GM18858 (cell line): Measurements from ENCODE around the gene TWSG1.

Experiments
- ATAC-seq: cut with Tn5 transposase; IDR thresholded peaks from one replicate; pipeline ENCODE4 v1.9.1; 2021; ENCODE audit not compliant: unreplicated experiment

The TWSG1 gene

GRCh38 chr18:9334329-9334972, at the start of gene TWSG1:
Gene TWSG1 (plus strand): TSS chr18:9334773. CDS start chr18:9337230, 2,457 bp downstream.
- peak; percentile 45 for ATAC-seq

DNA sequence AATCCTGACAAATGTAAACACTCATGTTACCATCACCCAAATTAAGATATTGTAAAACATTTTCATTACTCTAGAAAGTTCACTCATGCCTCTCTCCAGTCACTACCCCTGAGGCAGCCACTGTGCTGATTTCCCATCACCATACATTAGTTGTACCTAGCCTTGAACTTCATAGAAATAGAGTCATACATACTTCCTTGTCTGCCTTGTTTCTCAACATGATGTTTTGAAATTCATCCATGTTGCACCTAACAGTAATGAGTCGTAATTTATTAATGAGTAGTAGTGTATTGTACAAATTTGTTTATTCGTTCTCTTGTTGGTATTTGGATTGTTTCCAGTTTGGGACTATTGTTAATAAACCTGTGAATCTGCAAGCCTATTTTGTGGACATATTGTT, 49.0 kb upstream of the TWSG1 start:
- ATAC-seq: no peak

GRCh38 chr18:9287036-9287435, 47.5 kb upstream of the TWSG1 start:
- no peak for ATAC-seq

- ATAC-seq: no peak
Measured at GRCh38 chr18:9289698-9290097, 44.9 kb upstream of the TWSG1 start.

- no peak for ATAC-seq
Measured at GRCh38 chr18:9290156-9290555, 44.4 kb upstream of the TWSG1 start.

GRCh38 chr18:9292047-9292446, 42.5 kb upstream of the TWSG1 start:
- ATAC-seq: no peak

- no peak for ATAC-seq
Measured at GRCh38 chr18:9293948-9294347, 40.6 kb upstream of the TWSG1 start.

GRCh38 chr18:9296233-9297006, 38.2 kb upstream of the TWSG1 start:
- no peak for ATAC-seq

GRCh38 chr18:9297007-9297393, 37.6 kb upstream of the TWSG1 start:
- no peak for ATAC-seq

GRCh38 chr18:9304388-9305070, 30.0 kb upstream of the TWSG1 start:
- ATAC-seq: no peak

DNA sequence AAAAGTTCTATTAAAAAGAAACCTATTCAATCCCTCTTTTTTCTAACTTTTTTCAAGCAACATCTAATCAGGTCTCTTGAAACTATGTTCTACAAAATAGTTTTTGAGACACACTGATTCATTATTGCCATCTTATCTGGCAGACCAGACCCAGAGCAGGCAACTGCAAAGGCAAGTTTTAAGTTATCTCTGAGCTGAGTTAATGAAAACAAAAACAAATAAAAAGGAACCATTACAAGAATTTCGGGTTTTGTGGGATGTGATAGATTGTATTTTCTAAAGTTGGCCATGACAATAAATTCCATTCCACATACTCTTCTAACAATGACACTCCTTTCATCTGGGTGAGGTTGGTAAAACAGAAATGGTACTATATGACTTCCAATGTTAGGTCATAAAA, 15.2 kb upstream of the TWSG1 start:
- ATAC-seq: no peak

DNA sequence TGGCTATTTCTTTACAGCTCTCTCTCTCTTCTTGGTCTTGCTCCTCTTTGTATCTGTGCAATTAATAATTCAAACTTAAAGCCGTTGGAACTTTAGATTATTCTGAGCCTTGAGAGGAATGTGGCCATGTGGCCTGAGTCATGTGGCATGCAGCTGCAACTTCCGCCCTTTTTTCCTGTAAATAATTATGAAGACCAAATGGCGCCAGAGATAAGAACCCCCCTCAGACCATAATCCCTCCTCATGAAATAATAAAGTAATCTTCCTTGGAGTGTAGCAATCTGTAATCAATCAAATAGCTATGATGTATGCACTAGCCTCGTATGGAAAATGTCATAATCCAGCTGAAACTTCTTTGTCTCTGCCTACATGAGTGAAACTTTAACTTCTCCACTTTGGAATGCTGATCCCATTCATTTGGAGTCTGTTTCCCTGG, 13.5 kb upstream of the TWSG1 start:
- no peak for ATAC-seq

GRCh38 chr18:9321736-9322135, 12.8 kb upstream of the TWSG1 start:
- no peak for ATAC-seq

DNA sequence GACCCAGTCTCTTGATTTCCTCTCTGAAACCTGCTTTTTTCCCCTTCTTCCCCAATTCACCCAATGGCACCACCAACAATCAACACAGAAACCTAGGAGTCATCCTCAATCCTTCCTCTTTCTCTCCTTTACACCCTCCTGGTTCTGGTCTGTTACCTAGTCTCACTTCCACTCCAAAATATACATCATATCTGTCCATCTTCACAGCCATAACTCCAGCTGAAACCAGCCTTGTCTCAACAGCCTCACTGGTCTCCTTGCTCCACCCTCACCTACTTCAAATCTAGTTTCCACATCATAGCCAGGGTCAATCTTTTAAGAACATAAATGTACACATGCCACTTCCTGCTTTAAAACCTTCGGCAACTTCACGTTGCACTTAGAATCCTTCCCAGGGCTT, 11.8 kb upstream of the TWSG1 start:
- ATAC-seq: no peak

- no peak for ATAC-seq
Measured at GRCh38 chr18:9323750-9324445, 10.7 kb upstream of the TWSG1 start.

DNA sequence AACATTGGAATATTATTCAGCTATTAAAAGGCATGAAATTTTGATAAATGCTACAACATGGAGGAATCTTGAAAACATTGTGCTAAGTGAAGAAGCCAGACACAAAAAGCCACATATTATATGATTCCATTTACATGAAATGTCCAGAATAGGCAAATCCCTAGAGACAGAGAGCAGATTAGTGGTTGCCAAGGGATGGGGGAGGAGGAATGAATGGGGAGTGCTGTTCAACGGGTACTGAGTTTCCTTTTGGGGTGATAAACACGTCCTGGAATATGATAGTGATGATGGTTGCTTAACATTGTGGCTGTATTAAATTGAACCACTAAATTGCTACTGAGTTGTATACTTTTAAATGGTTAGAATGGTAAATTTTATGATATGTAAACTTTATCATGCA, 8.9 kb upstream of the TWSG1 start:
- ATAC-seq: no peak

- ATAC-seq: no peak
Measured at GRCh38 chr18:9328776-9329175, 5.8 kb upstream of the TWSG1 start.

- ATAC-seq: no peak
Measured at GRCh38 chr18:9329471-9329870, 5.1 kb upstream of the TWSG1 start.

- no peak for ATAC-seq
Measured at GRCh38 chr18:9330419-9330818, 4.2 kb upstream of the TWSG1 start.

- ATAC-seq: peak; percentile 26
Measured at GRCh38 chr18:9333441-9334328, 888 bp upstream of the TWSG1 start.
